HepG2 (cell line): ENCODE results near the gene CLIC1. TPM values are rescaled to one million over a fixed set of nuclear protein-coding genes. Genes with fewer than 3 reads are reported as not detected.

ENCODE experiments used
- ATAC-seq: fragments of 200-7000 bp; cut with Tn5 transposase; 3 replicates; pipeline ENCODE4 v1.9.1; 2020; ENCODE audit warnings: mild to moderate bottlenecking, moderate library complexity
- BruUV-seq: library from RNA; stranded (reverse); fragments of 400-500 nt; replicated peaks from 2 replicates; lab custom pipeline; 2021; lab: Mats Ljungman, UMichigan
- CTCF ChIA-PET: fragments of 300-600 bp; formaldehyde crosslinking; extraction: SDS; loops from one replicate; lab custom pipeline; 2021; ENCODE audit warnings: low total read pairs, inconsistent platforms, low intra/inter-chr PET ratio; lab: Yijun Ruan, JAX
- POLR2A ChIA-PET: fragments of 350-600 bp; sonication (Branson Sonifier 250); formaldehyde crosslinking; loops from one replicate; lab custom pipeline; 2020; ENCODE audit warnings: antibody characterized with exemption, inconsistent platforms; lab: Yijun Ruan, JAX
- DNase-seq: peaks from one replicate; pipeline ENCODE4 v3.0.0-alpha.2; 2015; ENCODE audit warnings: low spot score
- FAIRE-seq: peaks from 3 replicates; lab custom pipeline; 2011; peaks lifted over from hg19 to GRCh38; lab: Jason Lieb, UNC
- H2AFZ ChIP-seq: one replicate; pipeline ENCODE4 v1.6.1; 2011; ENCODE audit warnings: low read length, inconsistent platforms
- H3K27ac ChIP-seq: fragments of 300-600 bp; 3 replicates; pipeline ENCODE4 v1.8.0; 2011; ENCODE audit warnings: mixed run types, mild to moderate bottlenecking, mixed read lengths, low read length, inconsistent platforms; ENCODE audit not compliant: insufficient read depth; ENCODE audit errors: extremely low read length
- H3K27me3 ChIP-seq, 2 experiments: fragments of 200-600 bp in 1 of 2; 2 replicates in 1 of 2; 3 replicates in 1 of 2; pipeline versions ENCODE4 v1.6.0 to v1.8.0; 2011; ENCODE audit warnings: low read length in 2 of 2, mild to moderate bottlenecking in 2 of 2, moderate library complexity in 2 of 2, inconsistent platforms in 1 of 2; ENCODE audit not compliant: insufficient read depth in 2 of 2, control insufficient read depth in 1 of 2
- H3K36me3 ChIP-seq, 2 experiments: fragments of 200-600 bp in 1 of 2; replicated peaks in 1 of 2; 2 replicates in 1 of 2; 3 replicates in 1 of 2; pipeline versions ENCODE4 v1.5.1 to v1.8.0; 2011; ENCODE audit warnings: low read length in 2 of 2, inconsistent platforms in 1 of 2; ENCODE audit not compliant: insufficient read depth in 2 of 2, control insufficient read depth in 1 of 2
- H3K4me1 ChIP-seq: 2 replicates; pipeline ENCODE4 v1.5.1; 2012; ENCODE audit warnings: low read length, inconsistent platforms; ENCODE audit not compliant: insufficient read depth
- H3K4me2 ChIP-seq: 2 replicates; pipeline ENCODE4 v1.6.0; 2011; ENCODE audit warnings: low read depth, low read length, inconsistent platforms
- H3K4me3 ChIP-seq, 3 experiments: fragments of 200-600 bp in 1 of 3; sonication (generic), shearing (Covaris generic) in 1 of 3; replicated peaks in 1 of 3; 2 replicates each; pipeline ENCODE4 v1.5.1; 2011 to 2016; ENCODE audit warnings: low read length in 3 of 3, inconsistent platforms in 2 of 3, low read depth in 2 of 3, mild to moderate bottlenecking in 2 of 3, control low read depth in 1 of 3, mixed read lengths in 1 of 3; ENCODE audit not compliant: insufficient read depth in 1 of 3
- H3K79me2 ChIP-seq: one replicate; pipeline ENCODE4 v1.6.1; 2011; ENCODE audit warnings: low read length, inconsistent platforms; ENCODE audit not compliant: insufficient read depth
- H3K9ac ChIP-seq: 2 replicates; pipeline ENCODE4 v1.6.0; 2011; ENCODE audit warnings: mild to moderate bottlenecking, low read depth, low read length, inconsistent platforms; ENCODE audit not compliant: insufficient read depth
- H3K9me3 ChIP-seq: 2 replicates; pipeline ENCODE4 v1.5.1; 2012; ENCODE audit warnings: mild to moderate bottlenecking, low read length
- H4K20me1 ChIP-seq: 2 replicates; pipeline ENCODE4 v1.6.0; 2011; ENCODE audit warnings: inconsistent platforms, mild to moderate bottlenecking, low read length, moderate library complexity; ENCODE audit not compliant: insufficient read depth
- ATF2 ChIP-seq: sonication (generic); formaldehyde crosslinking; IDR thresholded peaks from 2 replicates; pipeline ENCODE4 v1.4.0; 2020; ENCODE audit warnings: missing genetic modification reagents
- ATM ChIP-seq: fragments of 450-650 bp; IDR thresholded peaks from 2 replicates; pipeline ENCODE4 v1.7.1; 2017; ENCODE audit warnings: mild to moderate bottlenecking, borderline replicate concordance
- CBX5 ChIP-seq: sonication (generic); formaldehyde crosslinking; IDR thresholded peaks from 2 replicates; pipeline ENCODE4 v1.4.0; 2020; ENCODE audit warnings: missing genetic modification reagents, borderline replicate concordance
- FOXM1 ChIP-seq: sonication (generic); formaldehyde crosslinking; IDR thresholded peaks from 2 replicates; pipeline ENCODE4 v1.5.0; 2020; ENCODE audit warnings: missing genetic modification reagents
- HDAC1 ChIP-seq: sonication (generic); formaldehyde crosslinking; IDR thresholded peaks from 2 replicates; pipeline ENCODE4 v1.5.1; 2020; ENCODE audit warnings: mild to moderate bottlenecking, missing genetic modification reagents
- SMAD9 ChIP-seq: sonication (generic); formaldehyde crosslinking; IDR thresholded peaks from 2 replicates; pipeline ENCODE4 v1.5.1; 2020; ENCODE audit warnings: mild to moderate bottlenecking, missing genetic modification reagents
- SPEN ChIP-seq: sonication (generic); formaldehyde crosslinking; IDR thresholded peaks from 2 replicates; pipeline ENCODE4 v1.5.1; 2020; ENCODE audit warnings: low read depth, mild to moderate bottlenecking, missing genetic modification reagents
- TEAD2 ChIP-seq: sonication (generic); formaldehyde crosslinking; IDR thresholded peaks from 2 replicates; pipeline ENCODE4 v1.9.0; 2021; ENCODE audit warnings: missing genetic modification reagents
- ZNF253 ChIP-seq: sonication (generic); formaldehyde crosslinking; IDR thresholded peaks from 2 replicates; pipeline ENCODE4 v1.8.0; 2022; ENCODE audit warnings: mild to moderate bottlenecking, missing genetic modification reagents, borderline replicate concordance
- ZNF543 ChIP-seq: sonication (generic); formaldehyde crosslinking; IDR thresholded peaks from 2 replicates; pipeline ENCODE4 v1.4.0; 2020; ENCODE audit warnings: mild to moderate bottlenecking, missing genetic modification reagents
- ZNF569 ChIP-seq: sonication (generic); formaldehyde crosslinking; IDR thresholded peaks from 2 replicates; pipeline ENCODE4 v1.5.0; 2020; ENCODE audit warnings: mild to moderate bottlenecking, missing genetic modification reagents, moderate library complexity, borderline replicate concordance
- WGBS: methylation state at CpG from one replicate; pipeline ENCODE4 v1.1.6; 2017; ENCODE audit warnings: low lambda C conversion rate; 5-methylcytosine and 5-hydroxymethylcytosine counted together
- in situ Hi-C: cut with HindIII; loops from 2 replicates; pipeline ENCODE4 v1.10.0; 2017; ENCODE audit warnings: low pct_unique_long_range_greater_than_20kb; ENCODE audit not compliant: extremely low pct_ligation_motif_present
- intact Hi-C: fragments of 100-400 bp; cut with micrococcal nuclease; formaldehyde crosslinking; loops from one replicate; pipeline ENCODE4 v1.10.0; 2022; ENCODE audit not compliant: unreplicated experiment
- polyA plus RNA-seq, 8 experiments: library from polyadenylated mRNA; depleted of rRNA in 3 of 8; stranded (reverse) in 7 of 8; unstranded in 1 of 8; fragments of >200 nt; fragmentation: Illumina TruSeq in 4 of 8; extraction: Trizol in 4 of 8; gene quantifications; 2 replicates each; pipeline versions ENCODE4 v1.2.1 to v1.2.3, GENCODE V29; 2011 to 2016; ENCODE audit warnings: low read depth in 4 of 8, missing spikeins in 1 of 8, mixed read lengths in 1 of 8; ENCODE audit not compliant: insufficient read depth in 1 of 8
- total RNA-seq, 5 experiments: library from RNA; depleted of rRNA; stranded (reverse); fragments of >200 nt; fragmentation: Illumina TruSeq; extraction: Trizol; gene quantifications; 2 replicates each; pipeline ENCODE4 v1.2.3, GENCODE V29; 2016; ENCODE audit warnings: low read depth in 1 of 5
- TF ChIP-seq, protein P1 (sequence below): sonication (generic); formaldehyde crosslinking; IDR thresholded peaks from 2 replicates; pipeline ENCODE4 v1.4.0; 2020; ENCODE audit warnings: missing genetic modification reagents

Gene CLIC1
- total and polyA plus RNA-seq, 2 of the 13 experiments (the other 11 are each of a cell fraction or from before 2014, with no cell fraction given), result 602 to 891 TPM

- POLR2A ChIA-PET, result interaction anchor here (1.2 to 4.9 kb wide), 3 partner anchors 11 to 76 kb away, joined by 4 to 22 read pairs (median 4); partner anchors contain the start of gene ABHD16A
- H3K9me3 ChIP-seq, result no peaks in the 10 kb centered on the region
- H3K27me3 ChIP-seq, result no peaks in the 10 kb centered on the region
- intact Hi-C loops, result no loop called here
- DNase-seq, result no peak
- in situ Hi-C loops, result no loop called here
- BruUV-seq, result no TSS peak
- no peak overlapping the region for H2AFZ ChIP-seq
- WGBS, result over 99% methylated on average over 6 of the region's 6 CpGs
- no peak for TF ChIP-seq ATF2
- no peak for TF ChIP-seq HDAC1 (CRISPR knock-in tag)
- TF ChIP-seq FOXM1 (CRISPR knock-in tag), result no peak
- TF ChIP-seq ATM, result no peak
- no peak for TF ChIP-seq ZNF253
- TF ChIP-seq, protein P1, sequence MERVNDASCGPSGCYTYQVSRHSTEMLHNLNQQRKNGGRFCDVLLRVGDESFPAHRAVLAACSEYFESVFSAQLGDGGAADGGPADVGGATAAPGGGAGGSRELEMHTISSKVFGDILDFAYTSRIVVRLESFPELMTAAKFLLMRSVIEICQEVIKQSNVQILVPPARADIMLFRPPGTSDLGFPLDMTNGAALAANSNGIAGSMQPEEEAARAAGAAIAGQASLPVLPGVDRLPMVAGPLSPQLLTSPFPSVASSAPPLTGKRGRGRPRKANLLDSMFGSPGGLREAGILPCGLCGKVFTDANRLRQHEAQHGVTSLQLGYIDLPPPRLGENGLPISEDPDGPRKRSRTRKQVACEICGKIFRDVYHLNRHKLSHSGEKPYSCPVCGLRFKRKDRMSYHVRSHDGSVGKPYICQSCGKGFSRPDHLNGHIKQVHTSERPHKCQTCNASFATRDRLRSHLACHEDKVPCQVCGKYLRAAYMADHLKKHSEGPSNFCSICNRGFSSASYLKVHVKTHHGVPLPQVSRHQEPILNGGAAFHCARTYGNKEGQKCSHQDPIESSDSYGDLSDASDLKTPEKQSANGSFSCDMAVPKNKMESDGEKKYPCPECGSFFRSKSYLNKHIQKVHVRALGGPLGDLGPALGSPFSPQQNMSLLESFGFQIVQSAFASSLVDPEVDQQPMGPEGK, result no peak
- no peak for TF ChIP-seq ZNF543 (CRISPR knock-in tag)
- no peak for TF ChIP-seq SPEN (CRISPR knock-in tag)
- no peak for TF ChIP-seq SMAD9 (CRISPR knock-in tag)
- no peak for TF ChIP-seq ZNF569 (CRISPR knock-in tag)
- TF ChIP-seq TEAD2 (CRISPR knock-in tag), result no peak
- TF ChIP-seq CBX5 (CRISPR knock-in tag), result no peak
- no peaks in the 10 kb centered on the region for H4K20me1 ChIP-seq
- no peak overlapping the region for H3K4me2 ChIP-seq
- H3K9ac ChIP-seq, result no peak overlapping the region
- no peak overlapping the region for H3K27ac ChIP-seq
- no peak overlapping the region for H3K4me3 ChIP-seq
- H3K36me3 ChIP-seq, result peaks cover 62 to 75% of the 10 kb centered on the region in 2 experiments
- peaks cover 12% of the 10 kb centered on the region; the same call in 1 of the 2 replicates for H3K4me1 ChIP-seq
- H3K79me2 ChIP-seq, result no peaks in the 10 kb centered on the region
- ATAC-seq, result no peak
- FAIRE-seq, result no peak
- CTCF ChIA-PET, result interaction anchor here (0.5 kb wide), 1 partner anchor 10 kb away, joined by 3 read pairs; the partner anchor contains the start of gene LY6G5C
These were observed 45.3 kb downstream of the CLIC1 start for GRCh38 chr6:31691078-31691463.
